Embryonic facial prominence (tissue), 1 donor: ENCODE results near the gene SKAP1.
"Not testable (repeated sequence)": the region's sequence is repeated elsewhere in the genome, so short reads cannot be mapped to it uniquely, and the experiment has no call there.

ENCODE experiments used
- DNase-seq: peaks from one replicate; pipeline ENCODE4 v3.0.0-alpha.2; 2016; ENCODE audit errors: extremely low spot score

The SKAP1 gene

GRCh38 chr17:48285614-48286013 is 144.4 kb downstream of the SKAP1 start:
- DNase-seq = no peak

GRCh38 chr17:48283907-48284306 is 146.1 kb downstream of the SKAP1 start:
- no peak for DNase-seq

DNA sequence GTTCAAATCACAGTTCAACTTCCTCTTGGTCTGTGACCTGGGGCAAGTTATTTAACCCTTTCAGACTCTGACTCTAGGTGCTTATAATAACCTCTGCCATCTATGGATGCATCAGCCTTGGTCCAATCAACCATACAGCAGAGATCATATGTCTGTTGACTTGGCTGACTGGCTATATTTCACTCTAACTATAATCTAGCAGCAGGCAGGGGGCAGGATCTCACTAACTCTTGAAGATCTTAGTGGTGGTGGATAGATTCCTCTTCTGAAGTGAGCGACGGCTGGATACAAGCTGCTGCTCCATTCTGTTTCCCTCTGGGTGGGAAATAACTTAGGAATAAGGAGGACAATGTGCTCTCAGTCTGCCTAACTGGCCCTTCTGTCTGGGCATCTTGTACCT is 146.6 kb downstream of the SKAP1 start:
- no peak for DNase-seq

DNA sequence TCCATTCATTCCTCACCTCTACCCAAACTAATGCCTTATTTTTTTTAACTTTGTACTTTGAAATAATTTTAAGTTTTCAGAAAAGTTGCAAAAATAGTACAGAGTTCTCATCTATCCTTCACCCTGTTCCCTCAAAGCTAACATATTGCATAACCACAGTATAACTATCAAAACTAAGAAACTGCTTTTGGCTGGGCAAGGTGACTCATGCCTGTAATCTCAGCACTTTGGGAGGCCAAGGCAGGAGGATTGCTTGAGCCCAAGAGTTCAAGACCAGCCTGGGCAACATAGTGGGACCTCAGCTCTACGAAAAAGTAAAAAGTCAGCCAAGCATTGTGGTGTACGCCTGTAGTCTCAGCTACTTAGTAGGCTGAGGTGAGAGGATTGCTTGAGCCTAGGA is 147.7 kb downstream of the SKAP1 start:
- DNase-seq = no peak

GRCh38 chr17:48278760-48279491 is 151.1 kb downstream of the SKAP1 start:
- DNase-seq = no peak

DNA sequence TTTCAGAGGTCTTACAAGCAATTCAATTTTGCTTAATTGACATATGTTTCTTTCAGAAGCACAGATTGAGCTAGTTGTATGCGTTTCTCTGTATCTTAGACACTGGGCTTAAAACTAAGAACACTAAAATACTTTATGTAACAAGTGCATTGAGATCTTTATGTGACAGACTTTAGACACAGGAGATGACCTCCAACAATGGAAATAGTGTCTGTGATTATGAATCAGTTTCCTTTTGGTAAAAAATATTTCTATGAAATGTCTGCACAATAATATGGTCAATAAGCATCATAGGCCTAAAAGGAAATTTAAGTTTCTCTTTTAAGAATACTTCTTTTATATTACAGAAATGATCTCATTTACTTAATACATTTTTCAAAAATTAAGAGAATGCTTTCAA is 153.2 kb downstream of the SKAP1 start:
- no peak for DNase-seq

DNA sequence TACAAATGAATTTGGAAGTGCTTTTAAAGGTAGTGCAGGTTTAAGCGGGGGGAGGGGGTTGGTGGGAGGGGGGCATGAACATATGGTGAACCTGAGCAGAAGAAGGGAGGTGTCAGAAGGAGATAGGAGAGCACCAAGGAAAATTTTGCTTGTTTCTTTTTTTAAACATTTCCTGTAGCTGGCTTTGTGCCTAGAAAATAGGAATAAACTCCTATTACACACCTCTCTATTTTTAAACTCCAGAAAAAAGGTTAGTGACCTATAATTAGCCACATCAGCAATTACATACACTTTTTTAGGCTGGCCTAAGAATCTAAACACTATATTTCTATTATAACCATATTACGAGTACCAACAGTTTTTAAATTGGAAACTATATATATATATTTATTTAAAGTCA is 159.1 kb downstream of the SKAP1 start:
- DNase-seq = no peak

- no peak for DNase-seq
These were observed 160.8 kb downstream of the SKAP1 start for GRCh38 chr17:48269209-48269608.

DNA sequence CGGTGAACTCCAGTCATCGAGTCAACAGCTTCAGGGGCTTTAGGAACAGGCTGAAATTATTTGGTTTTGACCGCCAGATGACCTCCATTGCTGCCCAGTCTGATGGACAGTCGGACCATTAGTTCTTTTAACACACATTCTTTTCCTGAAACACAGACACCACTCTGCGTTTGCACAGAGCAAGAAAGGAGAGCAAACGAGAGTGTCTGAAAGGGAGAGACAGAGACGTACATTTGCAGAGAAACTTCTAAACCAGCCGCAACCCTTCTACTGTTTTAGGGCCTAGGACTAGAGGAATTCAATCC is 166.3 kb downstream of the SKAP1 start:
- no peak for DNase-seq

- DNase-seq = no peak
These were observed 166.9 kb downstream of the SKAP1 start for GRCh38 chr17:48262982-48263730.

- no peak for DNase-seq
These were observed 168.6 kb downstream of the SKAP1 start for GRCh38 chr17:48261297-48261880.

- no peak for DNase-seq
These were observed 170.2 kb downstream of the SKAP1 start for GRCh38 chr17:48259694-48260291.

- DNase-seq = no peak
These were observed 171.7 kb downstream of the SKAP1 start for GRCh38 chr17:48258331-48258730.

- no peak for DNase-seq
These were observed 174.3 kb downstream of the SKAP1 start for GRCh38 chr17:48255759-48256158.

DNA sequence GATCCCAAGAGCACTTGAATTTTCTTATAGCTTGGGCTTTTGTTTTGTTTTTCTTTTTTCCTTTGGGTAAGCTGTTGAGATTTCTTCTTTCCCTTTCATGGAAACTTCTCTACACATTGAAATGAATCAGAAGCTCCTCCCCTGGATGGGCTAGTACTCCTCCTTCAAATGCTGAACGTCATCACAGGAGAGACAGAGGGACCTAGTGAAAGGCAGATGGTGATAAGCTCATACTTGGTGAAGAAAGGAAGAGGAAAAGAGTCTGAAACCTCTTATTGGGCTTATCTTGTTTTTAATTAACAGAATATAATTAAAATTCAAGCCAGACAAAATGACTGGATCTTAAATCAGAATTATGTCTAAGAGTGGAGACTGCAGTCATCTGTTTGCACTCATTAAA is 175.1 kb downstream of the SKAP1 start:
- DNase-seq = no peak

DNA sequence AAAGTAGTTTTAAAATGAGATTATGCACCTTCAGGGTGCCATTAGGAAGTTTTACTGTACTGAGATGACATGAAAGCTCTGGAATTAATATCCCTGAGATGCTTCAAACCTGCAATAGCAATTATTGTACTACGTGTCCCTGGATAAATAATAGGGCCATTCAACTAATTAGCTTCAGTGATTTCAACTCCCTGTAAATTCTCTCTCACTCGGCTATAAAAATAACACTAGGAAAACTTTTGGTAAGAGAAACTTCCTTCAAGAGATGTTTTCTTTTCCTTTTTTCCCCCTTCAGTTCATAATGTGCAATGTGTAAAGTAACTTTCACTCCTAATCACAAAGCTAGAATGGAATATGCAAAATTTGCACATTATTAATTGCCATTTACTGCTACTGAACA is 176.0 kb downstream of the SKAP1 start:
- no peak for DNase-seq

GRCh38 chr17:48251950-48252349 is 178.1 kb downstream of the SKAP1 start:
- no peak for DNase-seq

DNA sequence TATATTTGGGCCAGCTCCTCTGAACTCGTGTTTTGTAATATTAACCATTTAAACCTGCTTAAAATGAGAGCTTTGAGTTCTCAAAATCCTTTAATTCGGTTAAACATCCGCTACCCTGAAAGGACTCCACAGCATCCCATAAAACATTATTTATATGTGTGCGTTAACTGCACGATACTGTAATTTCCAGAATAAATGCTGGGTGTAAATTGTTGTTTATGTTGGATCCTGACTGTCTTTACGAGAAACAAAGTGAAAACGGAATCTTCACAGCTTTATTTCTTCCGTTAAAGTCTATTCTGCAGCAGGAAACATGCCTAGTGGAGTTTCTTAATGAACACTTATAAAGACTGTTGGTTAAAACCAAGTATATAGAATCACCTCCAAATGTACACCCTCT is 179.1 kb downstream of the SKAP1 start:
- no peak for DNase-seq

DNA sequence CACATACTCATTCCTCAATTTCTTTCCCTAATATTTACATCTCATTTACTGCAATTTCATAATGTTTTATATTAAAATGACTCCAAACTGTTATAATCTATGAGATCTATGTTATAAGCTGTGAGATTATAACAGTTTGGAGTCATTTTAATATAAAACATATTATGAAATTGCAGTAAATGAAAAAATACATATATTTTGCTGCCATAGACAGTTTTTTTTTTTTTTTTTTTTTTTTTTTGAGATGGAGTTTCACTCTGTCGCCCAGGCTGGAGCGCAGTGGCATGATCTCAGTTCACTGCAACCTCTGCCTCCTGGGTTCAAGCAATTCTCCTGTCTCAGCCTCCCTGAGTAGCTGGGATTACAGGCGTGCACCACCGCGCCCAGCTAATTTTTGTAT is 180.0 kb downstream of the SKAP1 start:
- DNase-seq = not testable (repeated sequence)

DNA sequence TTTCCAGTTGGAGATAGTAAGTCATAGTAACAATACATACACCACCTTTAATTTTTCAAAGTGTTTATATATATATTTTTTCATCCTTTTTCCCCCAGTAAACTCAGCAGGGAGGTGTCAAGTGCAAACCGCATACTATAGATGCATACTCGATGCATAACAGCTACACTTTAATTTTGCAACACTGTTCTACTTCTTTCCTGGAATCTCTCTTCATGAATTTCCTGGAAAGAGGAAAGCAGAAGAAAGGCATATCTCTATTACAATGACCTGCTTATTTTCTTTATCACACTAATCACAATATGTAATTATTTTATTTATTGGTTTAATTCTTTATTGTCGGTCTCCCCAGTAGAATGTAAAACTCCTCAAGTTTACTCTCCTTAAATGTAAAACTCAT is 182.4 kb downstream of the SKAP1 start:
- no peak for DNase-seq

DNA sequence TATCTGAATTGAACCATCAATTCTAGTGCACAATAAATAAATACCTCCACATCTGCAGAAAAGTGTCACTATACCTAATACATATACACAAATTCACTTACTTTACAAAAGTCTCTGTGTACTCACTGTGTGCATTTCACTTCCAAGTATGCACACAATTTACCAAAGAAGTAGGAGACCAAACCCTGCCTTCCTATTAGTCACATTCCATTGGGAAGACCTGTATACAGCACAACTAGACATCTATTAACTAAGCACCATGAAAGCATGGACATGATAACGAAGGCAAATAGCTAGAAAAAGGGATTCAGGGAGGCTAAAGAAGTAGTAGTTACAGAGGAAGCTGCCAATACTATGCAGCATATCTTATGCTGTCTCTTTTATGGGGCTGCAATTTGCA is 183.0 kb downstream of the SKAP1 start:
- no peak for DNase-seq

DNA sequence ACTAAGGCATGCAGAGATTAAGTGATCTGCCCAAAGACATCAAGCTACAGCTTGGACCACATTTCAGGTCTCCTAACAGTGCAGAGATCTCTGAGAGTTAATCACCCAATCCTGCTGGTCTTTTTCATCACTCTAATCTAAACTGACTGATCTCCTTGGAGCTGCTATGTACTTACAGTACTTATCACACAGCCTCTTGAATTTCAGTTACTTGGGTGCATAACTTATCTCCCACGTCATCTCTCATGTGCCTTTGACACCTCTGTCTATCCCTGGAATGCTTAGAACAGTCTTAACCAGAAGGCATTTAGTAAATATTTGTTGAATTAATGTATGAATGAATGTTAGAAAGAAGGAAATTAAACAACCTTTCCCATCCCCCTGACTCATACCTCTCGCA is 183.4 kb downstream of the SKAP1 start:
- DNase-seq = no peak

DNA sequence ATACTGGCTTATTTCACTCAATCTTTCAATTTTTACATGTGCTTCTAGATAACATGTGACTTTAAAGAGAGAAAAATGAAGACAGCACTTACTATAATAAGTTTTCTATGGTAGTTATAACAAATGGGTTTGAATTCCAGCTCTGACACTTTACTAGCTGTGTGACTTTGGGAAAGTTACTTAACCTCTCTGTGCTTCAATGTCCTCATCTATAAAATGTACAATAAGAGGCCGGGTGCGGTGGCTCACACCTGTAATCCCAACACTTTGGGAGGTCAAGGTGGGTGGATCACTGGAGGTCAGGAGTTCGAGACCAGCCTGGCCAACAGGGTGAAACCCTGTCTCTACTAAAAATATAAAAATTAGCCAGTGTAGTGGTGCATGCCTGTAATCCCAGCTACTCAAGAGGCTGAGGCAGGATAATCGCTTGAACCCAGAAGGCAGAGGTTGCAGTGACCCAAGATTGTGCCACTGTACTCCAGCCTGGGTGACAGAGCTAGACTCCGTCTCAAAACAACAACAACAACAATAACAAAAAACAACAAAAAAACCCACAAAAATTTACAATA is 184.5 kb downstream of the SKAP1 start:
- DNase-seq = not testable (repeated sequence)
